Hindlimb muscle (tissue), 1 donor: ENCODE measurements around the gene AMOT. TPM values are rescaled to one million over a fixed set of nuclear protein-coding genes. Genes with fewer than 3 reads are reported as not detected.

Experiments used
- DNase-seq: peaks from one replicate; pipeline ENCODE4 v3.0.0-alpha.2; 2013
- polyA plus RNA-seq: library from polyadenylated mRNA; unstranded; fragments of 120-200 nt; gene quantifications from one replicate; pipeline ENCODE4 v1.2.1, GENCODE V29; 2013; ENCODE audit not compliant: insufficient read length

Gene AMOT
- polyA plus RNA-seq, 1 donor: 39.0 TPM

- no peak for DNase-seq
Observed at GRCh38 chrX:112736310-112736709, 104.3 kb downstream of the AMOT start.

DNA sequence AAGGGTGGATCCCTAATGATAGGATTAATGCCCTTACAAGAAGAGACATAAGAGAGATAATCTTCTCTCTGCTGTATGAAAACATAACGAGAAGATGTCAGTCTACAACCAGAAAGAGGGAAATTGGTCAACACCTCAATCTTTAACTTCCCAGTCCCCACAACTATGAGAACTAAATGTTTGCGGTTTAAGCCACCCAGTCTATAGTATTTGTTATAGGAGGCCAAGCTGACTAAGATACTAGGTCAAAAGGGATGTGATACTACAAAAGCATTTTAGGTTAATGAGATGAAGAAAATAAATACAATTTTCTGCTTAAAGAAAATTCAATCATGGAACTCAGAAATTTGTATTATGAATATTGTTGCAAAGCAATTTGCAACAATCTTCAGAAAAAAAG lies 105.5 kb downstream of the AMOT start:
- no peak for DNase-seq

DNA sequence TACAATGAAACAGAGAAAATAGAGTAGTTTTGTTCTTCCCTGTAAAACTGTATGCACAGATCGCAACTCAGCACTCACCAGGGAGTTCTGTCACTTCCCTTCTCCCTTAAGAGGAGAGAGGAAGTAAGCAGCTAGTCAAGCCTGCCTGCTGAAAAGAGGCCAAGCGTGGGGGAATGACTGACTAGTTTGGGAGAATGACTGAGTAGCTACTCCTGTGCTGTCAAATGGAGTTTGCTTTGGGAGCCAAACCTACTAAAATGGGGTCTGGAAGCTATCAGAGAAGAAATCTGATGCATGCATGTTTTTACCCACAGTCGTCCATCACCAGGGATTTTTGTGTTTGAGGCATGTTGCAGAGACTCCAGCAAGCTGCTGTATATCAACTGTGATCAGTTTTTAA lies 106.3 kb downstream of the AMOT start:
- peak; percentile 20 for DNase-seq

DNA sequence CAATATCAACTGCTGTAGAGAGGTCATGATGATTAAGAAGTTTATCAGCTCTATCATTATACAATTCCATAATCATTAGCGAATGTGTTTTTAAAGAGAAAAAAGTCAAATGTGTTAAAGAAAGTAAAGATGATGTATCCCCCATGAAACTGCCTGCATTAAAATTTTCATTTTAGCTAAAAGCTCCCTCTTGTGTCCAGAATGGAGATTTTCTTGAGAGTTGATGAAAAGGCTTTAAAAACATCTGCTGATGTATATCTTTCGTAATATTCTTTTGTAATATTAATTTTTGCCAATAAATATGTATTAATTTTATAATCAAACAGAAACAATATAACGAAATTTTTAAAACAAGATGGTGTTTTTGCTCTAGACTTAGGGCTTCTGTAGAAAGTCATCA lies 108.8 kb downstream of the AMOT start:
- DNase-seq: no peak

Other genes with a start within 250 kb of the AMOT start
- gene LHFPL1, start 160.9 kb downstream of the AMOT start, polyA plus RNA-seq: 0.21 TPM